Endothelial cell of umbilical vein (primary cell): ENCODE data around the gene CCDC197. TPM values are rescaled to one million over a fixed set of nuclear protein-coding genes. Genes with fewer than 3 reads are reported as not detected.

ENCODE experiments used
- BruUV-seq: library from RNA; stranded (reverse); fragments of 400-500 nt; replicated peaks from 2 replicates; lab custom pipeline; 2021; lab: Mats Ljungman, UMichigan
- CTCF ChIA-PET: fragments of 300-600, 350-600 bp; sonication (Branson Sonifier 250); formaldehyde crosslinking; loops from one replicate; lab custom pipeline; 2021; ENCODE audit warnings: antibody characterized with exemption, inconsistent platforms; lab: Charles Lee
- POLR2A ChIA-PET: fragments of 300-600, 350-600 bp; sonication (Branson Sonifier 250); formaldehyde crosslinking; loops from one replicate; lab custom pipeline; 2021; ENCODE audit warnings: antibody characterized with exemption, inconsistent platforms; lab: Charles Lee
- DNase-seq: peaks from one replicate; pipeline ENCODE4 v3.0.0-alpha.2; 2011; ENCODE audit warnings: low read depth, low spot score
- FAIRE-seq: peaks from 2 replicates; lab custom pipeline; 2011; peaks lifted over from hg19 to GRCh38; lab: Jason Lieb, UNC
- H2AFZ ChIP-seq: 2 replicates; pipeline ENCODE4 v1.6.0; 2012; ENCODE audit warnings: low read depth, low read length, control low read depth, inconsistent platforms
- H3K27ac ChIP-seq: 2 replicates; pipeline ENCODE4 v1.5.1; 2011; ENCODE audit warnings: low read depth, mild to moderate bottlenecking, control low read depth, low read length, moderate library complexity; ENCODE audit not compliant: insufficient read depth
- H3K27me3 ChIP-seq, 2 experiments: 2 replicates each; pipeline versions ENCODE4 v1.6.0 to v1.6.1; 2011; ENCODE audit warnings: low read length in 2 of 2, mixed read lengths in 1 of 2; ENCODE audit not compliant: control insufficient read depth in 2 of 2, insufficient read depth in 2 of 2
- H3K36me3 ChIP-seq, 2 experiments: 2 replicates in 1 of 2; 3 replicates in 1 of 2; pipeline ENCODE4 v1.5.1; 2011; ENCODE audit warnings: low read length in 2 of 2, mild to moderate bottlenecking in 1 of 2, moderate library complexity in 1 of 2; ENCODE audit not compliant: control insufficient read depth in 2 of 2, insufficient read depth in 2 of 2; ENCODE audit errors: extremely low read depth in 1 of 2
- H3K4me1 ChIP-seq: 3 replicates; pipeline ENCODE4 v1.5.1; 2011; ENCODE audit warnings: mild to moderate bottlenecking, low read length; ENCODE audit not compliant: control insufficient read depth, insufficient read depth; ENCODE audit errors: extremely low read depth
- H3K4me2 ChIP-seq: 2 replicates; pipeline ENCODE4 v1.6.1; 2011; ENCODE audit warnings: low read length, control low read depth, mixed read lengths; ENCODE audit not compliant: insufficient read depth
- H3K4me3 ChIP-seq, 3 experiments: fragments of 200-600 bp in 1 of 3; sonication (generic), shearing (Covaris generic) in 1 of 3; replicated peaks in 1 of 3; 2 replicates each; pipeline ENCODE4 v1.5.1; 2011 to 2016; ENCODE audit warnings: control low read depth in 3 of 3, low read length in 3 of 3, mild to moderate bottlenecking in 2 of 3, inconsistent platforms in 1 of 3, low read depth in 1 of 3, moderate library complexity in 1 of 3; ENCODE audit not compliant: insufficient read depth in 1 of 3
- H3K79me2 ChIP-seq: 2 replicates; pipeline ENCODE4 v1.6.0; 2012; ENCODE audit warnings: low read length, inconsistent platforms; ENCODE audit not compliant: control insufficient read depth, insufficient read depth
- H3K9ac ChIP-seq: replicated peaks from 2 replicates; pipeline ENCODE3; 2011; ENCODE audit warnings: low read length, control low read depth; ENCODE audit not compliant: insufficient read depth; ENCODE audit errors: extremely low read depth
- H3K9me1 ChIP-seq: replicated peaks from 3 replicates; pipeline ENCODE4 v1.6.0; 2011; ENCODE audit warnings: mild to moderate bottlenecking, low read length; ENCODE audit not compliant: control insufficient read depth, insufficient read depth; ENCODE audit errors: extremely low read depth
- H3K9me3 ChIP-seq: replicated peaks from 2 replicates; pipeline ENCODE4 v1.5.1; 2012; ENCODE audit warnings: low read length, inconsistent platforms; ENCODE audit not compliant: control insufficient read depth, insufficient read depth
- H4K20me1 ChIP-seq: replicated peaks from 2 replicates; pipeline ENCODE3; 2011; ENCODE audit warnings: mild to moderate bottlenecking, low read length; ENCODE audit not compliant: control insufficient read depth, insufficient read depth; ENCODE audit errors: extremely low read depth
- EZH2 ChIP-seq: IDR thresholded peaks from 2 replicates; pipeline ENCODE4 v1.6.1; 2012; ENCODE audit warnings: borderline replicate concordance, low read depth, mild to moderate bottlenecking, moderate library complexity, low read length, inconsistent platforms; ENCODE audit not compliant: severe bottlenecking
- FOS ChIP-seq: IDR thresholded peaks from 2 replicates; pipeline ENCODE4 v1.6.1; 2011; ENCODE audit warnings: mild to moderate bottlenecking, low read length, moderate library complexity, borderline replicate concordance; ENCODE audit not compliant: insufficient read depth
- GATA2 ChIP-seq: IDR thresholded peaks from 2 replicates; pipeline ENCODE4 v1.7.0; 2011; ENCODE audit warnings: low read depth, mild to moderate bottlenecking, moderate library complexity, mixed read lengths, low read length; ENCODE audit not compliant: insufficient read length, insufficient read depth
- JUN ChIP-seq: IDR thresholded peaks from 2 replicates; pipeline ENCODE4 v1.6.1; 2011; ENCODE audit warnings: borderline replicate concordance, low read depth; ENCODE audit not compliant: insufficient read length, insufficient read depth
- MYC ChIP-seq: IDR thresholded peaks from one replicate; pipeline ENCODE4 v1.6.1; 2011; ENCODE audit warnings: mild to moderate bottlenecking, low read depth, low read length
- POLR2A ChIP-seq: IDR thresholded peaks from 2 replicates; pipeline ENCODE4 v1.6.1; 2012; ENCODE audit warnings: low read depth, mild to moderate bottlenecking, control low read depth, low read length
- POLR2AphosphoS5 ChIP-seq: IDR thresholded peaks from 2 replicates; pipeline ENCODE4 v1.6.1; 2012; ENCODE audit warnings: low read depth, mild to moderate bottlenecking, control low read depth, low read length, moderate library complexity; ENCODE audit not compliant: insufficient read depth
- dilution Hi-C: fragments of 300-500 bp; cut with MboI; formaldehyde crosslinking; loops from one replicate; pipeline ENCODE4 v1.15.0; 2019; ENCODE audit warnings: low sequenced_read_pairs; ENCODE audit not compliant: extremely low pct_ligation_motif_present
- intact Hi-C: fragments of 100-400 bp; cut with micrococcal nuclease; formaldehyde crosslinking; loops from one replicate; pipeline ENCODE4 v1.10.0; 2022
- polyA plus RNA-seq, 4 experiments: library from polyadenylated mRNA; depleted of rRNA in 3 of 4; stranded (reverse) in 3 of 4; unstranded in 1 of 4; fragments of >200 nt; gene quantifications; 2 replicates each; pipeline versions ENCODE4 v1.2.1 to v1.2.3, GENCODE V29; 2011 to 2012; ENCODE audit warnings: missing spikeins in 1 of 4
- total RNA-seq: library from RNA; stranded (reverse); gene quantifications from 2 replicates; pipeline ENCODE4 v1.2.3, GENCODE V29; 2021
- TF ChIP-seq, protein P1 (sequence below), 2 donors: IDR thresholded peaks; 1 replicate in 1 of 2; 2 replicates in 1 of 2; pipeline ENCODE4 v1.5.1; 2011; ENCODE audit warnings: low read length in 2 of 2, mild to moderate bottlenecking in 2 of 2, moderate library complexity in 2 of 2, control low read depth in 1 of 2, inconsistent platforms in 1 of 2, low read depth in 1 of 2; ENCODE audit not compliant: insufficient read depth in 1 of 2; ENCODE audit errors: extremely low read depth in 1 of 2
- TF ChIP-seq, protein P2 (sequence below): IDR thresholded peaks from 2 replicates; pipeline ENCODE4 v1.6.1; 2011; ENCODE audit not compliant: insufficient read depth, insufficient read length

CCDC197 gene
- total and polyA plus RNA-seq, 2 donors (not counting 3 experiments of a cell fraction or from before 2014, with no cell fraction given) = not detected

GRCh38 chr14:94016446-94016976 lies 19.4 kb downstream of the CCDC197 start:
- dilution Hi-C loops (no loop called here), intact Hi-C loops (no loop called here)
- H4K20me1 ChIP-seq = no peaks in the 10 kb centered on the region
- H3K9me3 ChIP-seq = no peaks in the 10 kb centered on the region
- no peak overlapping the region for H3K4me2 ChIP-seq
- DNase-seq (no peak), FAIRE-seq (no peak)
- H3K27ac ChIP-seq = no peak overlapping the region
- H3K9ac ChIP-seq = no peak overlapping the region
- H3K4me3 ChIP-seq = no peak overlapping the region
- no peaks in the 10 kb centered on the region for H3K79me2 ChIP-seq
- no peak overlapping the region for H2AFZ ChIP-seq
- no peaks in the 10 kb centered on the region for H3K4me1 ChIP-seq
- BruUV-seq = no TSS peak
- POLR2A ChIA-PET = no interaction called here
- CTCF ChIA-PET = interaction anchor here (2.4 kb wide), 1 partner anchor 77 kb away, joined by 9 read pairs; no protein-coding TSS in a partner anchor
- H3K9me1 ChIP-seq = no peaks in the 10 kb centered on the region
- peaks cover 0 to 5% of the 10 kb centered on the region in 2 experiments for H3K27me3 ChIP-seq
- TF ChIP-seq, protein P1, sequence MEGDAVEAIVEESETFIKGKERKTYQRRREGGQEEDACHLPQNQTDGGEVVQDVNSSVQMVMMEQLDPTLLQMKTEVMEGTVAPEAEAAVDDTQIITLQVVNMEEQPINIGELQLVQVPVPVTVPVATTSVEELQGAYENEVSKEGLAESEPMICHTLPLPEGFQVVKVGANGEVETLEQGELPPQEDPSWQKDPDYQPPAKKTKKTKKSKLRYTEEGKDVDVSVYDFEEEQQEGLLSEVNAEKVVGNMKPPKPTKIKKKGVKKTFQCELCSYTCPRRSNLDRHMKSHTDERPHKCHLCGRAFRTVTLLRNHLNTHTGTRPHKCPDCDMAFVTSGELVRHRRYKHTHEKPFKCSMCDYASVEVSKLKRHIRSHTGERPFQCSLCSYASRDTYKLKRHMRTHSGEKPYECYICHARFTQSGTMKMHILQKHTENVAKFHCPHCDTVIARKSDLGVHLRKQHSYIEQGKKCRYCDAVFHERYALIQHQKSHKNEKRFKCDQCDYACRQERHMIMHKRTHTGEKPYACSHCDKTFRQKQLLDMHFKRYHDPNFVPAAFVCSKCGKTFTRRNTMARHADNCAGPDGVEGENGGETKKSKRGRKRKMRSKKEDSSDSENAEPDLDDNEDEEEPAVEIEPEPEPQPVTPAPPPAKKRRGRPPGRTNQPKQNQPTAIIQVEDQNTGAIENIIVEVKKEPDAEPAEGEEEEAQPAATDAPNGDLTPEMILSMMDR (IDR thresholded peaks at IDR 0.05; ENCODE audit: extremely low read depth in 1 of 2, insufficient read depth in 1 of 2, low read depth in 1 of 2, low read length in 2 of 2) = no peak
- TF ChIP-seq JUN (no peak), FOS (no peak), GATA2 (no peak), MYC (no peak), EZH2 (no peak), POLR2A (no peak), POLR2AphosphoS5 (no peak)
- TF ChIP-seq, protein P2, sequence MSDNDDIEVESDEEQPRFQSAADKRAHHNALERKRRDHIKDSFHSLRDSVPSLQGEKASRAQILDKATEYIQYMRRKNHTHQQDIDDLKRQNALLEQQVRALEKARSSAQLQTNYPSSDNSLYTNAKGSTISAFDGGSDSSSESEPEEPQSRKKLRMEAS = no peak
- H3K36me3 ChIP-seq = no peaks in the 10 kb centered on the region
